ENCODE measurements around the gene GRK1. TPM values are rescaled to one million over a fixed set of nuclear protein-coding genes. Genes with fewer than 3 reads are reported as not detected.

Gene GRK1
- polyA plus RNA-seq, 2 donors, result not detected

- no peaks in the 10 kb centered on the region for H3K4me1 ChIP-seq (ENCODE audit: control insufficient read depth in 2 of 2, insufficient read depth in 2 of 2, low read length in 1 of 2)
- no peaks in the 10 kb centered on the region for H3K27me3 ChIP-seq (ENCODE audit: control insufficient read depth in 1 of 2, insufficient read depth in 2 of 2, low read length in 2 of 2)
- 92% methylated on average over 8 of the region's 8 CpGs for WGBS, 2 donors
- no peak overlapping the region for H3K4me3 ChIP-seq (ENCODE audit: low read depth in 1 of 2, low read length in 2 of 2)
- H3K27ac ChIP-seq (ENCODE audit: low read depth in 2 of 2, low read length in 1 of 2), result no peak overlapping the region
- H3K9me3 ChIP-seq (ENCODE audit: control insufficient read depth in 2 of 2, insufficient read depth in 1 of 2, low read depth in 1 of 2, low read length in 1 of 2), result peaks cover 0 to 4% of the 10 kb centered on the region in 2 donors
- H3K36me3 ChIP-seq (ENCODE audit: control insufficient read depth in 2 of 2, insufficient read depth in 2 of 2, low read length in 1 of 2), result peaks cover 23 to 46% of the 10 kb centered on the region in 2 donors
These were observed 28.2 kb upstream of the GRK1 start for GRCh38 chr13:113638806-113639205.

GRCh38 chr13:113639616-113640262 is 27.3 kb upstream of the GRK1 start:
- no peak overlapping the region for H3K27ac ChIP-seq (ENCODE audit: low read depth in 2 of 2, low read length in 1 of 2)
- 94 to 96% methylated on average over 27 of the region's 27 CpGs for WGBS, 2 donors
- H3K36me3 ChIP-seq (ENCODE audit: control insufficient read depth in 2 of 2, insufficient read depth in 2 of 2, low read length in 1 of 2), result peaks cover 20 to 41% of the 10 kb centered on the region in 2 donors
- no peaks in the 10 kb centered on the region for H3K4me1 ChIP-seq (ENCODE audit: control insufficient read depth in 2 of 2, insufficient read depth in 2 of 2, low read length in 1 of 2)
- no peak overlapping the region for H3K4me3 ChIP-seq (ENCODE audit: low read depth in 1 of 2, low read length in 2 of 2)
- H3K27me3 ChIP-seq (ENCODE audit: control insufficient read depth in 1 of 2, insufficient read depth in 2 of 2, low read length in 2 of 2), result no peaks in the 10 kb centered on the region
- peaks cover 0 to 4% of the 10 kb centered on the region in 2 donors for H3K9me3 ChIP-seq (ENCODE audit: control insufficient read depth in 2 of 2, insufficient read depth in 1 of 2, low read depth in 1 of 2, low read length in 1 of 2)

- Histone ChIP-seq H3K27me3 (ENCODE audit: control insufficient read depth in 1 of 2, insufficient read depth in 2 of 2, low read length in 2 of 2) (no peaks in the 10 kb centered on the region), H3K9me3 (ENCODE audit: control insufficient read depth in 2 of 2, insufficient read depth in 1 of 2, low read depth in 1 of 2, low read length in 1 of 2) (peaks cover 0 to 4% of the 10 kb centered on the region in 2 donors), H3K27ac (ENCODE audit: low read depth in 2 of 2, low read length in 1 of 2) (no peak overlapping the region), H3K36me3 (ENCODE audit: control insufficient read depth in 2 of 2, insufficient read depth in 2 of 2, low read length in 1 of 2) (peaks cover 12 to 24% of the 10 kb centered on the region in 2 donors), H3K4me1 (ENCODE audit: control insufficient read depth in 2 of 2, insufficient read depth in 2 of 2, low read length in 1 of 2) (no peaks in the 10 kb centered on the region), H3K4me3 (ENCODE audit: low read depth in 1 of 2, low read length in 2 of 2) (no peak overlapping the region)
- 86 to 90% methylated on average over 7 of the region's 7 CpGs for WGBS, 2 donors
These were observed 25.6 kb upstream of the GRK1 start for GRCh38 chr13:113641426-113641825.

- peaks cover 5 to 6% of the 10 kb centered on the region in 2 donors for H3K4me1 ChIP-seq (ENCODE audit: control insufficient read depth in 2 of 2, insufficient read depth in 2 of 2, low read length in 1 of 2)
- peaks cover 3 to 15% of the 10 kb centered on the region in 2 donors for H3K36me3 ChIP-seq (ENCODE audit: control insufficient read depth in 2 of 2, insufficient read depth in 2 of 2, low read length in 1 of 2)
- H3K27ac ChIP-seq (ENCODE audit: low read depth in 2 of 2, low read length in 1 of 2), result no peak overlapping the region
- 95 to 98% methylated on average over 2 of the region's 2 CpGs for WGBS, 2 donors
- no peaks in the 10 kb centered on the region for H3K27me3 ChIP-seq (ENCODE audit: control insufficient read depth in 1 of 2, insufficient read depth in 2 of 2, low read length in 2 of 2)
- peaks cover 0 to 4% of the 10 kb centered on the region in 2 donors for H3K9me3 ChIP-seq (ENCODE audit: control insufficient read depth in 2 of 2, insufficient read depth in 1 of 2, low read depth in 1 of 2, low read length in 1 of 2)
- H3K4me3 ChIP-seq (ENCODE audit: low read depth in 1 of 2, low read length in 2 of 2), result no peak overlapping the region
These were observed 24.5 kb upstream of the GRK1 start for GRCh38 chr13:113642563-113642962.

- H3K36me3 ChIP-seq (ENCODE audit: control insufficient read depth in 2 of 2, insufficient read depth in 2 of 2, low read length in 1 of 2), result peaks cover 3 to 9% of the 10 kb centered on the region in 2 donors
- H3K27ac ChIP-seq (ENCODE audit: low read depth in 2 of 2, low read length in 1 of 2), result no peak overlapping the region
- 78 to 89% methylated on average over 5 of the region's 5 CpGs for WGBS, 2 donors
- H3K4me1 ChIP-seq (ENCODE audit: control insufficient read depth in 2 of 2, insufficient read depth in 2 of 2, low read length in 1 of 2), result peaks cover 8 to 9% of the 10 kb centered on the region in 2 donors
- no peak overlapping the region for H3K4me3 ChIP-seq (ENCODE audit: low read depth in 1 of 2, low read length in 2 of 2)
- peaks cover 0 to 4% of the 10 kb centered on the region in 2 donors for H3K9me3 ChIP-seq (ENCODE audit: control insufficient read depth in 2 of 2, insufficient read depth in 1 of 2, low read depth in 1 of 2, low read length in 1 of 2)
- H3K27me3 ChIP-seq (ENCODE audit: control insufficient read depth in 1 of 2, insufficient read depth in 2 of 2, low read length in 2 of 2), result no peaks in the 10 kb centered on the region
These were observed 23.4 kb upstream of the GRK1 start for GRCh38 chr13:113643593-113643992.

GRCh38 chr13:113644800-113645199 is 22.2 kb upstream of the GRK1 start:
- no peak overlapping the region for H3K4me3 ChIP-seq (ENCODE audit: low read depth in 1 of 2, low read length in 2 of 2)
- no peak overlapping the region for H3K27ac ChIP-seq (ENCODE audit: low read depth in 2 of 2, low read length in 1 of 2)
- peaks cover 0 to 4% of the 10 kb centered on the region in 2 donors for H3K36me3 ChIP-seq (ENCODE audit: control insufficient read depth in 2 of 2, insufficient read depth in 2 of 2, low read length in 1 of 2)
- 66 to 82% methylated on average over 1 of the region's 1 CpG for WGBS, 2 donors
- H3K27me3 ChIP-seq (ENCODE audit: control insufficient read depth in 1 of 2, insufficient read depth in 2 of 2, low read length in 2 of 2), result no peaks in the 10 kb centered on the region
- peaks cover 8 to 9% of the 10 kb centered on the region in 2 donors for H3K4me1 ChIP-seq (ENCODE audit: control insufficient read depth in 2 of 2, insufficient read depth in 2 of 2, low read length in 1 of 2)
- H3K9me3 ChIP-seq (ENCODE audit: control insufficient read depth in 2 of 2, insufficient read depth in 1 of 2, low read depth in 1 of 2, low read length in 1 of 2), result peaks cover 0 to 3% of the 10 kb centered on the region in 2 donors

- Histone ChIP-seq H3K4me3 (ENCODE audit: low read depth in 1 of 2, low read length in 2 of 2) (no peak overlapping the region), H3K36me3 (ENCODE audit: control insufficient read depth in 2 of 2, insufficient read depth in 2 of 2, low read length in 1 of 2) (peaks cover 0 to 2% of the 10 kb centered on the region in 2 donors), H3K9me3 (ENCODE audit: control insufficient read depth in 2 of 2, insufficient read depth in 1 of 2, low read depth in 1 of 2, low read length in 1 of 2) (no peaks in the 10 kb centered on the region), H3K4me1 (ENCODE audit: control insufficient read depth in 2 of 2, insufficient read depth in 2 of 2, low read length in 1 of 2) (peaks cover 8 to 11% of the 10 kb centered on the region in 2 donors), H3K27ac (ENCODE audit: low read depth in 2 of 2, low read length in 1 of 2) (no peak overlapping the region), H3K27me3 (ENCODE audit: control insufficient read depth in 1 of 2, insufficient read depth in 2 of 2, low read length in 2 of 2) (no peaks in the 10 kb centered on the region)
- 79 to 90% methylated on average over 9 of the region's 9 CpGs for WGBS, 2 donors
These were observed 21.7 kb upstream of the GRK1 start for GRCh38 chr13:113645329-113645728.

GRCh38 chr13:113646376-113646775 is 20.6 kb upstream of the GRK1 start:
- 46 to 52% methylated on average over 11 of the region's 11 CpGs for WGBS, 2 donors
- no peaks in the 10 kb centered on the region for H3K9me3 ChIP-seq (ENCODE audit: control insufficient read depth in 2 of 2, insufficient read depth in 1 of 2, low read depth in 1 of 2, low read length in 1 of 2)
- H3K36me3 ChIP-seq (ENCODE audit: control insufficient read depth in 2 of 2, insufficient read depth in 2 of 2, low read length in 1 of 2), result peaks cover 0 to 1% of the 10 kb centered on the region in 2 donors
- H3K4me3 ChIP-seq (ENCODE audit: low read depth in 1 of 2, low read length in 2 of 2), result no peak overlapping the region
- H3K4me1 ChIP-seq (ENCODE audit: control insufficient read depth in 2 of 2, insufficient read depth in 2 of 2, low read length in 1 of 2), result peaks cover 8 to 12% of the 10 kb centered on the region in 2 donors
- no peak overlapping the region for H3K27ac ChIP-seq (ENCODE audit: low read depth in 2 of 2, low read length in 1 of 2)
- H3K27me3 ChIP-seq (ENCODE audit: control insufficient read depth in 1 of 2, insufficient read depth in 2 of 2, low read length in 2 of 2), result no peaks in the 10 kb centered on the region

- H3K27ac ChIP-seq (ENCODE audit: low read depth in 2 of 2, low read length in 1 of 2), result peak overlapping the region in 1 of 2 donors; percentile 62
- no peak overlapping the region for H3K4me3 ChIP-seq (ENCODE audit: low read depth in 1 of 2, low read length in 2 of 2)
- no peaks in the 10 kb centered on the region for H3K9me3 ChIP-seq (ENCODE audit: control insufficient read depth in 2 of 2, insufficient read depth in 1 of 2, low read depth in 1 of 2, low read length in 1 of 2)
- WGBS, 2 donors, result 43 to 44% methylated on average over 10 of the region's 10 CpGs
- peaks cover 8 to 12% of the 10 kb centered on the region in 2 donors for H3K4me1 ChIP-seq (ENCODE audit: control insufficient read depth in 2 of 2, insufficient read depth in 2 of 2, low read length in 1 of 2)
- no peaks in the 10 kb centered on the region for H3K36me3 ChIP-seq (ENCODE audit: control insufficient read depth in 2 of 2, insufficient read depth in 2 of 2, low read length in 1 of 2)
- no peaks in the 10 kb centered on the region for H3K27me3 ChIP-seq (ENCODE audit: control insufficient read depth in 1 of 2, insufficient read depth in 2 of 2, low read length in 2 of 2)
These were observed 20.1 kb upstream of the GRK1 start for GRCh38 chr13:113646921-113647340.
